Psoas muscle (tissue), 8 donors: ENCODE results near the gene CZIB. TPM values are rescaled to one million over a fixed set of nuclear protein-coding genes. Genes with fewer than 3 reads are reported as not detected.

ENCODE experiments used
- ATAC-seq, 4 donors: fragments of 200-7000 bp; cut with Tn5 transposase; one replicate each; pipeline ENCODE4 v1.9.1; 2020; ENCODE audit warnings: moderate library complexity in 3 of 4, mild to moderate bottlenecking in 2 of 4
- DNase-seq, 2 donors: peaks; one replicate each; pipeline ENCODE4 v3.0.0-alpha.2; 2020
- H3K27ac ChIP-seq: fragments of 200-600 bp; one replicate; pipeline ENCODE4 v1.8.0; 2022
- H3K27me3 ChIP-seq, 3 donors: fragments of 200-600 bp in 1 of 3; one replicate each; pipeline versions ENCODE4 v1.6.1 to v1.8.0; 2013 to 2022; ENCODE audit warnings: low read length in 2 of 3, mild to moderate bottlenecking in 2 of 3, moderate library complexity in 1 of 3; ENCODE audit not compliant: insufficient read depth in 3 of 3
- H3K36me3 ChIP-seq, 2 donors: fragments of 200-600 bp in 1 of 2; one replicate each; pipeline versions ENCODE4 v1.6.1 to v1.8.0; 2013 to 2022; ENCODE audit warnings: low read depth in 1 of 2, mild to moderate bottlenecking in 1 of 2, moderate library complexity in 1 of 2; ENCODE audit not compliant: insufficient read depth in 1 of 2
- H3K4me1 ChIP-seq: fragments of 200-600 bp; one replicate; pipeline ENCODE4 v1.8.0; 2022
- H3K4me3 ChIP-seq: fragments of 200-600 bp; one replicate; pipeline ENCODE4 v1.8.0; 2022; ENCODE audit warnings: mild to moderate bottlenecking
- H3K9me3 ChIP-seq: fragments of 200-600 bp; one replicate; pipeline ENCODE4 v1.8.0; 2022
- WGBS, 3 donors: extraction: QIAGEN DNeasy Blood & Tissue Kit; methylation state at CpG; one replicate each; pipeline versions ENCODE4 v1.1.6 to v1.1.7; 2013; 5-methylcytosine and 5-hydroxymethylcytosine counted together
- intact Hi-C, 2 donors: fragments of 100-400 bp; cut with DNase I; formaldehyde crosslinking; loops; one replicate each; pipeline versions ENCODE4 v1.11.0 to v1.14.2; 2022
- polyA plus RNA-seq, 3 donors: library from polyadenylated mRNA; stranded (reverse); fragments of 200-250 nt; gene quantifications; one replicate each; pipeline ENCODE4 v1.2.3, GENCODE V29; 2013
- total RNA-seq, 4 donors: library from RNA; stranded (reverse); fragmentation: NEBNext Ultra II Directional in 2 of 4; extraction: Animal tissue kit (Norgen Biotek cat#: 25700) in 2 of 4; gene quantifications; one replicate each; pipeline versions ENCODE4 v1.2.1 to v1.2.4, GENCODE V29; 2021 to 2023
- TF ChIP-seq, protein P1 (sequence below): fragments of 200-600 bp; IDR thresholded peaks from one replicate; pipeline ENCODE4 v1.8.0; 2022; ENCODE audit warnings: antibody characterized with exemption
- donor health status: healthy with polysubstance abuse.
- donor health status: DM: no; HTN: no; CAD: no; lungs with moderate emphysema.
- donor health status: Bipolar disorder and iron deficiency.
- donor health status: healthy.
- donor health status: DM: yes; HTN: yes; CAD: no.
- donor health status: DM: no; HTN: no; CAD: no.
- donor health status: DM: no; HTN: no; CAD: no.
- donor health status: DM: yes; HTN: yes; CAD: no.

The CZIB gene
- total and polyA plus RNA-seq, 7 donors = 47.8 to 70.9 (median 52.7) TPM

- no peak for DNase-seq
- Histone ChIP-seq H3K4me1 (no peaks in the 10 kb centered on the region), H3K27me3 (no peaks in the 10 kb centered on the region), H3K9me3 (no peaks in the 10 kb centered on the region), H3K36me3 (no peaks in the 10 kb centered on the region), H3K4me3 (no peak overlapping the region), H3K27ac (no peak overlapping the region)
- TF ChIP-seq, protein P1, sequence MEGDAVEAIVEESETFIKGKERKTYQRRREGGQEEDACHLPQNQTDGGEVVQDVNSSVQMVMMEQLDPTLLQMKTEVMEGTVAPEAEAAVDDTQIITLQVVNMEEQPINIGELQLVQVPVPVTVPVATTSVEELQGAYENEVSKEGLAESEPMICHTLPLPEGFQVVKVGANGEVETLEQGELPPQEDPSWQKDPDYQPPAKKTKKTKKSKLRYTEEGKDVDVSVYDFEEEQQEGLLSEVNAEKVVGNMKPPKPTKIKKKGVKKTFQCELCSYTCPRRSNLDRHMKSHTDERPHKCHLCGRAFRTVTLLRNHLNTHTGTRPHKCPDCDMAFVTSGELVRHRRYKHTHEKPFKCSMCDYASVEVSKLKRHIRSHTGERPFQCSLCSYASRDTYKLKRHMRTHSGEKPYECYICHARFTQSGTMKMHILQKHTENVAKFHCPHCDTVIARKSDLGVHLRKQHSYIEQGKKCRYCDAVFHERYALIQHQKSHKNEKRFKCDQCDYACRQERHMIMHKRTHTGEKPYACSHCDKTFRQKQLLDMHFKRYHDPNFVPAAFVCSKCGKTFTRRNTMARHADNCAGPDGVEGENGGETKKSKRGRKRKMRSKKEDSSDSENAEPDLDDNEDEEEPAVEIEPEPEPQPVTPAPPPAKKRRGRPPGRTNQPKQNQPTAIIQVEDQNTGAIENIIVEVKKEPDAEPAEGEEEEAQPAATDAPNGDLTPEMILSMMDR = no peak
- intact Hi-C loops = no loop called here
- WGBS, 3 donors = 72 to 87% (median 77%) methylated on average over 1 of the region's 1 CpG
- ATAC-seq = no peak
Observed at GRCh38 chr1:53258216-53258615, 37.8 kb upstream of the CZIB start.

DNA sequence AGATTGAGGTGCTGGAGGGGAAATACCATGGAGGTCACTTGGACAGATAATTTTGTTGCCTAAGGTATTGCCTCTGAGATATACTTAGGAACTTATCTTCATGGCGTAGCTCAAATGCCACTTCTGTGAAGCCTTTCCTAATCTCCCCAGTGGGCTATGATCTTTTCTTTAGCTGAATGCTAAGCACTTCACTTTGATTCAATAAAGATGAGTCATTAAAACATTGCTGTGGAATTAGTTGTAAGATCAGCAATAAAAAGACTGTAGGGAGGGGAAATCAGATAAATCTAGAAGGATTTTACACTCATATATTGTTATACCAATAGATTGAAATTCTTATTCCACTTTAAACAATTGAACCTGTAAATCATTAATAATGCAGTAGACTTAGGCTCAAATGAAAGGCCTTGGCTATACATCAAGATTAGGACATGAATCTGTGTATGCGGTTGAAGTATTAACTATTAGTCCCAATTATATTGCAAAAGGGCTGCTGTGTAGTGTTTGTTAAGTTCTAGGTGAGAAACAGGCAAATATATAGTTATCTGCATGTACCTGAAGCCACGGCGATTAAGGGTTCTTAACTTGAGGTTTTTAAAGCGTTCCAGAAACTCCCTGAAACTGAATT is 37.1 kb upstream of the CZIB start:
- no peak for DNase-seq
- intact Hi-C loops = no loop called here
- Histone ChIP-seq H3K9me3 (no peaks in the 10 kb centered on the region), H3K27ac (no peak overlapping the region), H3K36me3 (no peaks in the 10 kb centered on the region), H3K4me1 (no peaks in the 10 kb centered on the region), H3K27me3 (no peaks in the 10 kb centered on the region), H3K4me3 (no peak overlapping the region)
- TF ChIP-seq, protein P1 = no peak
- ATAC-seq = no peak
- 91 to 96% (median 96%) methylated on average over 5 of the region's 5 CpGs for WGBS, 3 donors

- intact Hi-C loops = no loop called here
- DNase-seq = no peak
- no peaks in the 10 kb centered on the region for H3K27me3 ChIP-seq
- WGBS, 3 donors = 91 to 94% (median 93%) methylated on average over 11 of the region's 11 CpGs
- H3K27ac ChIP-seq = no peak overlapping the region
- H3K9me3 ChIP-seq = no peaks in the 10 kb centered on the region
- no peak overlapping the region for H3K4me3 ChIP-seq
- TF ChIP-seq, protein P1 = no peak
- ATAC-seq = no peak
- no peaks in the 10 kb centered on the region for H3K4me1 ChIP-seq
- no peaks in the 10 kb centered on the region for H3K36me3 ChIP-seq
Observed at GRCh38 chr1:53256511-53257453, 36.3 kb upstream of the CZIB start.

DNA sequence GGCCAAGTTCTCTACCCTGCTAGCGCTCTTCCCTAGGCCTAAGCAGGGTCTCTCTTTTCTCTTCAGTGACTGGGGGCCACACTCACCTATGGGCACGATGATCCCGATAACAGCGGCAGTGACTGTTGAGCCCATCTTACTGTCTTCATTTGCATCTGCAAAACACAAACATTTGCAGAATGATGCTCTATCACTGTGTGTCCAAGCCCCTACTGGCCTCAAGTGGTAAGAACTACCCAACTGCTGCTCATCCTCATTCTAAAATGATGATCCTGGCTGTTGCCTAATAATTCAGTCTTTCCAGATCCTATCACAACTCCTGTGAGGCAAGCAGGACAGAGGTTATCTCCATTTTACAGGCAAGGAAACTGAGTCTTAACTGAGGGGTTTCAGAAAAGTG is 34.6 kb upstream of the CZIB start:
- TF ChIP-seq, protein P1 = no peak
- WGBS, 3 donors = 97 to 99% (median 98%) methylated on average over 4 of the region's 4 CpGs
- intact Hi-C loops = no loop called here
- no peaks in the 10 kb centered on the region for H3K4me1 ChIP-seq
- DNase-seq = no peak
- ATAC-seq = no peak
- no peak overlapping the region for H3K27ac ChIP-seq
- no peaks in the 10 kb centered on the region for H3K27me3 ChIP-seq
- no peaks in the 10 kb centered on the region for H3K36me3 ChIP-seq
- no peak overlapping the region for H3K4me3 ChIP-seq
- H3K9me3 ChIP-seq = no peaks in the 10 kb centered on the region
